BLaER1 (cell line): Measurements from ENCODE around the gene MAEA.

Experiments used
- H3K27ac ChIP-seq: shearing (Covaris generic); formaldehyde crosslinking; 2 replicates; pipeline ENCODE4 v1.8.1; 2022
- H3K27me3 ChIP-seq: shearing (Covaris generic); formaldehyde crosslinking; 2 replicates; pipeline ENCODE4 v1.8.1; 2022
- H3K36me3 ChIP-seq: shearing (Covaris generic); formaldehyde crosslinking; 2 replicates; pipeline ENCODE4 v1.8.1; 2022
- H3K4me1 ChIP-seq: shearing (Covaris generic); formaldehyde crosslinking; 2 replicates; pipeline ENCODE4 v1.8.1; 2022
- H3K4me2 ChIP-seq: shearing (Covaris generic); formaldehyde crosslinking; 2 replicates; pipeline ENCODE4 v1.8.1; 2022
- H3K4me3 ChIP-seq: shearing (Covaris generic); formaldehyde crosslinking; 2 replicates; pipeline ENCODE4 v1.8.1; 2022
- H3K9ac ChIP-seq: shearing (Covaris generic); formaldehyde crosslinking; 2 replicates; pipeline ENCODE4 v1.8.1; 2022
- H3K9me3 ChIP-seq: shearing (Covaris generic); formaldehyde crosslinking; 2 replicates; pipeline ENCODE4 v1.8.1; 2022
- H4K20me1 ChIP-seq: shearing (Covaris generic); formaldehyde crosslinking; 2 replicates; pipeline ENCODE4 v1.8.1; 2022
- Cebpa-rat ChIP-seq: shearing (Covaris generic); IDR thresholded peaks from 2 replicates; pipeline ENCODE4 v1.8.1; 2022

Gene MAEA

GRCh38 chr4:1355378-1355777 is 65.7 kb downstream of the MAEA start:
- Histone ChIP-seq H3K4me3 (no peak overlapping the region), H3K4me1 (peaks cover 57% of the 10 kb centered on the region), H3K27ac (no peak overlapping the region), H3K9me3 (no peaks in the 10 kb centered on the region), H4K20me1 (0 out of 2 replicates have a peak, but pooled peaks cover 7% of the 10 kb centered on the region), H3K36me3 (peaks cover 13% of the 10 kb centered on the region; the same call in 1 of the 2 replicates), H3K27me3 (no peaks in the 10 kb centered on the region), H3K9ac (no peak overlapping the region), H3K4me2 (no peak overlapping the region)
- TF ChIP-seq Cebpa-rat: no peak

- peaks cover 13% of the 10 kb centered on the region; the same call in 1 of the 2 replicates for H3K36me3 ChIP-seq
- no peaks in the 10 kb centered on the region for H3K9me3 ChIP-seq
- 0 out of 2 replicates have a peak, but pooled peaks cover 9% of the 10 kb centered on the region for H4K20me1 ChIP-seq
- H3K4me3 ChIP-seq: no peak overlapping the region
- H3K27ac ChIP-seq: no peak overlapping the region
- H3K4me2 ChIP-seq: no peak overlapping the region
- peaks cover 58% of the 10 kb centered on the region for H3K4me1 ChIP-seq
- H3K27me3 ChIP-seq: no peaks in the 10 kb centered on the region
- no peak for TF ChIP-seq Cebpa-rat
- no peak overlapping the region for H3K9ac ChIP-seq
Measured at GRCh38 chr4:1356181-1356998, 66.7 kb downstream of the MAEA start.

DNA sequence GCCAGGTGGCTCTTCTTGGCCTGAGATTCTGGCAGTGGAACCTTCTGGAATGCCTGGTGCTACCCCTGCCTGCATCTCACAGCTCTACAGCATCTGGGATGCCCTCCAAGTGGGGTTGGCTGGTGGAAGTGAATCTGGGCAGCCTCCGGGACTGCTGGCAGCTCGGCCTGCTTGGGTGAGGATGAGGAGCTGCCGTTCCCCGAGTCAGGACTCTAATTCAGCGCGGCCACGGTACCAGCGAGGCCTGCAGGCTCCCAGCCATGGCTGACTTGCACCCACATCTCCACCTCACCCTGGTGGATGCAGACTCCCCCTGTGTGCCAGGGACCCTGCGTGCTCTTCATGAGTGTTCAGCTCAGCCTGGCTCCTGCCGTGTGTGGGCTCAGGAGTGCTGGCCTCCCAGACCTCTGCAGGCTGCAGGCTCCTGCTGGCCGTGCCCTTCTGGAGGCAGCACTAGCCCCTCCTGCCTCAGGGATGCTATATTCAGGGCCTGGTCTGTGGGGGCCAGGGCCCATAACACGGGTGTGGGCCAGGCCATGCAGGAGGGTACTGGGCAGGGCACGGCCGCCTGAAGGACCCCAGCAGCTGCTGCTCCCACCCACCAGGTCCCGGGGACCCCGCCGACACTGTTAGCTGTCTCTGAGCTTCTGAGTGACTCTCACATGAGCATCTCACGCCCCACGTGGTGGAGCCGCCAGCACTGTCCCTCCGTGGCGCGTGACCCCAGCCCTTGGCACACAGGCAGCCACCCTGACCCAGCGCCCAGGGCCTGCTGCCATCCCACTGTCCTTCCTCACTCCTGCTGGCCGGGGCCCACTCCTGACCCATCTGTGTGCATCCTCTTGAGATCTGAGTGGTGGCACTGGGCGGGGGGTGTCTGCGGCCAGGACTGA is 67.9 kb downstream of the MAEA start:
- H3K9me3 ChIP-seq: no peaks in the 10 kb centered on the region
- no peak overlapping the region; the same call in 1 of the 2 replicates for H3K9ac ChIP-seq
- peak overlapping the region; percentile 76 for H3K4me2 ChIP-seq
- TF ChIP-seq Cebpa-rat: no peak
- H3K27me3 ChIP-seq: no peaks in the 10 kb centered on the region
- H3K4me3 ChIP-seq: no peak overlapping the region
- 0 out of 2 replicates have a peak, but pooled peaks cover 9% of the 10 kb centered on the region for H4K20me1 ChIP-seq
- H3K4me1 ChIP-seq: peaks cover 48% of the 10 kb centered on the region
- peaks cover 12% of the 10 kb centered on the region; the same call in 1 of the 2 replicates for H3K36me3 ChIP-seq
- 0 out of 2 replicates have a peak overlapping the region, but pooled peaks have one; percentile 57 for H3K27ac ChIP-seq

- no peak for TF ChIP-seq Cebpa-rat
- H3K4me1 ChIP-seq: peaks cover 42% of the 10 kb centered on the region
- peak overlapping the region; percentile 33; the same call in 1 of the 2 replicates for H3K9ac ChIP-seq
- H3K4me3 ChIP-seq: no peak overlapping the region
- H3K9me3 ChIP-seq: no peaks in the 10 kb centered on the region
- peak overlapping the region; percentile 76 for H3K4me2 ChIP-seq
- H3K27ac ChIP-seq: peak overlapping the region; percentile 57; the same call in 1 of the 2 replicates
- H3K27me3 ChIP-seq: no peaks in the 10 kb centered on the region
- H3K36me3 ChIP-seq: peaks cover 7% of the 10 kb centered on the region; the same call in 1 of the 2 replicates
- H4K20me1 ChIP-seq: 0 out of 2 replicates have a peak, but pooled peaks cover 9% of the 10 kb centered on the region
Measured at GRCh38 chr4:1358421-1359143, 68.9 kb downstream of the MAEA start.

GRCh38 chr4:1359144-1359501 is 69.4 kb downstream of the MAEA start:
- H3K4me1 ChIP-seq: peaks cover 42% of the 10 kb centered on the region
- no peaks in the 10 kb centered on the region for H3K9me3 ChIP-seq
- H3K4me2 ChIP-seq: peak overlapping the region; percentile 76
- H3K27me3 ChIP-seq: no peaks in the 10 kb centered on the region
- H3K4me3 ChIP-seq: no peak overlapping the region
- peaks cover 7% of the 10 kb centered on the region; the same call in 1 of the 2 replicates for H3K36me3 ChIP-seq
- no peak for TF ChIP-seq Cebpa-rat
- peak overlapping the region; percentile 33; the same call in 1 of the 2 replicates for H3K9ac ChIP-seq
- 0 out of 2 replicates have a peak, but pooled peaks cover 9% of the 10 kb centered on the region for H4K20me1 ChIP-seq
- H3K27ac ChIP-seq: peak overlapping the region; percentile 57

- Histone ChIP-seq H3K9me3 (no peaks in the 10 kb centered on the region), H3K27me3 (no peaks in the 10 kb centered on the region), H4K20me1 (0 out of 2 replicates have a peak, but pooled peaks cover 9% of the 10 kb centered on the region), H3K4me1 (peaks cover 47% of the 10 kb centered on the region), H3K9ac (0 out of 2 replicates have a peak overlapping the region, but pooled peaks have one; percentile 33), H3K36me3 (peaks cover 3% of the 10 kb centered on the region; the same call in 1 of the 2 replicates), H3K27ac (peak overlapping the region; percentile 57), H3K4me2 (peak overlapping the region; percentile 76), H3K4me3 (no peak overlapping the region)
- no peak for TF ChIP-seq Cebpa-rat
Measured at GRCh38 chr4:1359976-1360375, 70.3 kb downstream of the MAEA start.

GRCh38 chr4:1360423-1361283 is 71.0 kb downstream of the MAEA start:
- TF ChIP-seq Cebpa-rat: no peak
- H3K9ac ChIP-seq: 0 out of 2 replicates have a peak overlapping the region, but pooled peaks have one; percentile 16

DNA sequence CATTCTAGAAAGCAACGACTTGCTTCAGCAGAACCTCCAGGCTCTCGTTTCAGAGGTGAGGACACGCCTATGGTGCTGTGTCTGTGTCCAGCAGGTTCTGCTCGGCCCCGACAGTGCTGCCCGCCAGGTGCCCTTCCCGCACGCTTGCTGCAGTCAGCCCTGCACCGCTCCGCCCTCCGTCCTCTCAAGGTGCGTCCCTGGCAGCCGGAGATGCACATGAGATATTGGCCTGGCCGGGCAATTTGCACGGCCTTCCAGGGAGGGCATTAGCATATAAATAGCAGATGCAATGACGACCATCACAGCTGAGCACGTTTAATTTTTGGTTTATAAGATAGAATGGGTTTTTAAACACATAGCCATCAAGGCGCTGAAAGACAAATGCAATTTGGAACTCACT is 71.7 kb downstream of the MAEA start:
- no peak overlapping the region for H3K4me3 ChIP-seq

More at GRCh38 chr4:1360423-1361283, 71.0 kb downstream of the MAEA start:
- Histone ChIP-seq H3K9me3 (no peaks in the 10 kb centered on the region), H3K27ac (peak overlapping the region; percentile 57; the same call in 1 of the 2 replicates), H4K20me1 (0 out of 2 replicates have a peak, but pooled peaks cover 9% of the 10 kb centered on the region), H3K4me2 (peak overlapping the region; percentile 76), H3K4me1 (peaks cover 54% of the 10 kb centered on the region), H3K36me3 (no peaks in the 10 kb centered on the region; the same call in 1 of the 2 replicates), H3K27me3 (no peaks in the 10 kb centered on the region), H3K4me3 (no peak overlapping the region)

More for the DNA sequence above, 71.7 kb downstream of the MAEA start:
- no peaks in the 10 kb centered on the region for H3K27me3 ChIP-seq
- TF ChIP-seq Cebpa-rat: no peak
- H4K20me1 ChIP-seq: 0 out of 2 replicates have a peak, but pooled peaks cover 9% of the 10 kb centered on the region
- no peaks in the 10 kb centered on the region for H3K9me3 ChIP-seq
- 0 out of 2 replicates have a peak overlapping the region, but pooled peaks have one; percentile 30 for H3K27ac ChIP-seq
- no peak overlapping the region for H3K4me2 ChIP-seq
- H3K4me1 ChIP-seq: peaks cover 62% of the 10 kb centered on the region
- no peaks in the 10 kb centered on the region for H3K36me3 ChIP-seq
- 0 out of 2 replicates have a peak overlapping the region, but pooled peaks have one; percentile 16 for H3K9ac ChIP-seq
